Measurements from ENCODE around the gene ELFN1.

ELFN1 gene

GRCh38 chr7:1677206-1678080 lies 7.4 kb downstream of the ELFN1 start:
- DNase-seq, result no peak

DNA sequence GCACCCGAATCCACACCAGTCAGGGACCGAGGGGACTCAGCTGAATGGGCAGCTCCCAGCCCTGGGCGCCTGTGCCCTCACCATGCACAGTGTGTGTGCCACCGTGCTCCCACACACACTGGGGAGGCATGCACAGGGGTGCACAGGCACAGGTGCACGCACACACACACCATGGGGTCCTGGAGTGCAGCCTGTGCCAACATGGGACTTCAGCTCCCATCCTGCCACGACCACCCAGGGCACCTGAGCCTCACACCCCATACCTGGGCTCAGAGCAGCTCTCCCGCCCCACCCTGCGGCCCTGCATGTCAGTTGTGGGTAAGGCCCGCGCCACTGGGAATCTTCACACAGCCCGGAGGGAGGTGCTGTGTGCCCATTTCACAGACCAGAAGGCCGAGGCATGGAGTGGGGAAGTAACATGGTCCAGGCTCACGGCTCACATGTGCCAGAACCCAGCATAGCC lies 8.0 kb downstream of the ELFN1 start:
- DNase-seq, result no peak

DNA sequence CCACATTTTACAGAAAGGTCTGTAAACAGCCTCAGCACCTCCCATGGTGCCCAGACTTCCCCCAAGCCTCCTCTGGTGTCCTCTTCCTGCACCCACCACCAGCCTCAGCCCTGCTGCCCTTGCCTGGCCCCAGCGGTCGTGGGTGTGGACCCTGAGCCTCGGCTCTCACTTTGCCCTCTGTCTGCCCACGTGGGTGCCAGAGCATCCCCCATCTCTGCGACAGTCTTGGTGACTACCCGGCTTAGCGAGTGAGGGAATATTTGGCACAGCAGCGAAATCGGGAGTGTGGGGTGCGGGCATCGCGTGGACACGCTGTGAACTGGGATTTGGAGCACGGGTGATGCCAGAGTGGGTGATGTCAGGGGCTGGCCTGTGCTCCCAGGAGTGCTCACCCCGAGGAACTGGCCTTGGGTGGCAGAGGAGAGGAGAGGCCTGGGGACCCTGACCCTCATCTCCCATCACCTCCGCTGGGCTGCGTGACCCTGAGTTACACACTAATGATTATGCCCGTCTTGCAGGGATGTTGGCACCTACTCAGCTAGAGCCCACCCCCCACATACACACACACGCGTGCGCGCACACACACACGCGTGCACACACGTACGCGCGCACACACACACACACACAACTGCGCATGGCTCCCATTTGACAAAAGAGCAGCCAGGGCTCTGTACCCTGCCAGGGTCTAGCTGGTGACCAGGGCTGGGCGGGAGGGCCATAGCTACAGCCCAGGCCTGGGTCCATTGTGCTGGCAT lies 8.7 kb downstream of the ELFN1 start:
- DNase-seq, result no peak

- no peak for DNase-seq
Observed at GRCh38 chr7:1679326-1679965, 9.4 kb downstream of the ELFN1 start.

DNA sequence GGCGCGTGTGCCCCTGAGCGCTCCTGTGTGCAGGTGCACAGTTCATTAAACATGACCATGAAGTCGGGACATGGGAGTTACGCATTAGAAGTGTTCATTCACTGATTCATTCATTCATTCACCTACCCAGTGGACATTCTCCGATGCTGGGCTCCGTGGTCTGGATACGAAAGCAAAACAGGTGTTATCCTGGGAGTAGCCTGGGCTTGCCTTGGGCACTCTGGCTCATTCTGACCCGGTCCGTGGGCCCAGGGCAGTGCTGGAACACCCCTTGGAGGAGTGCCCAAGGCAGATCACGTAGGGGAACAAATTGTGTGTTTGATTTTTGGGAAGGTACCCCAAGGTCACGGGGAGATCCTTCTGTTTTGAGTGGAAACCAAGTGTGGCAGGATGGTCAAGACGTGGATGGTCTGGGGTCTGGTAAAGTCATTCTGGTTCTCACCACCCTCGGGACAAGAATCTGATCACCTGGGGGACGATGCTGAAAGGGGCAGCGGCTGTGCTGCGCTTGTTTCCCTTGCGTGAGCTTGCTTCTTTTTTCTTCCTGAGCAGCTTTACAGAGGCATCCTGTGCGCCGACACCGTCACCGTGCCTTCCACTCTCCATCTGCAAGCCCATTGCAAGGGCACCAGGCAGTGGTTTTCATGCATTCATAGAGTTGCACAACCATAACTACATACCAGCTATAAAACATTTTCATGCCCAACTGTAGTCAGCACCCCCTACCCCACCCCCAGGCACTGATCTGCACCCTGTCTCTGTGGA lies 10.1 kb downstream of the ELFN1 start:
- DNase-seq, result no peak

GRCh38 chr7:1681581-1681980 lies 11.5 kb downstream of the ELFN1 start:
- DNase-seq, result no peak

DNA sequence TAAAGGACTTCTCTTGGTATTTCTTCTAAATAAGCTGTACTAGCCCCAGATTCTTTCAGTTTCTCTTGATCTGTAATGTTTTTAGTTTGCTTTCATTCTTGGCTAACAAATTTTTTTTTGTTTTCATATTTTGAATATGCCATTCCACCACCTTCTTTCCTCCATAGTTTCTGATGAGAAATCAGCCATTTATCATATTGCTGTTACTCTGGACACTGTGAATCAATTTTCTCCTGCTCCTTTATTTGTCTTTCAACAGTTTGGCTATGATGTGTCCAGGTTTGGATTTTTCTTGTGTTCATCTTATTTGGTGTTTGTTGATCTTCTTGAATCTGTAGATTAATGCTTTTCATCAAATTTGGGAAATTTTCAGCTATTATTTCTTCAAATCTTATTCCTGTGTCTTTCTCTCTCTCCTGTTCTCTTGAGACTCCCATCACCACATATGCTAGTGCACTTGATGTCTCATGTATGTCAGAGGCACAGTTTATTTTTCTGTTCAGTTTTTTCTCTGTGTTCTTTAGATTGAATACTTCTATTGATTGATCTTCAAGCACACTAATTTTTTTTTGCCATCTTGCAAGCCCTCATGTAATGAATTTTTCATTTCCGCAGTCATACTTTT lies 15.0 kb downstream of the ELFN1 start:
- DNase-seq, result no peak

GRCh38 chr7:1688542-1688941 lies 18.5 kb downstream of the ELFN1 start:
- DNase-seq, result no peak

GRCh38 chr7:1689311-1689710 lies 19.2 kb downstream of the ELFN1 start:
- no peak for DNase-seq

DNA sequence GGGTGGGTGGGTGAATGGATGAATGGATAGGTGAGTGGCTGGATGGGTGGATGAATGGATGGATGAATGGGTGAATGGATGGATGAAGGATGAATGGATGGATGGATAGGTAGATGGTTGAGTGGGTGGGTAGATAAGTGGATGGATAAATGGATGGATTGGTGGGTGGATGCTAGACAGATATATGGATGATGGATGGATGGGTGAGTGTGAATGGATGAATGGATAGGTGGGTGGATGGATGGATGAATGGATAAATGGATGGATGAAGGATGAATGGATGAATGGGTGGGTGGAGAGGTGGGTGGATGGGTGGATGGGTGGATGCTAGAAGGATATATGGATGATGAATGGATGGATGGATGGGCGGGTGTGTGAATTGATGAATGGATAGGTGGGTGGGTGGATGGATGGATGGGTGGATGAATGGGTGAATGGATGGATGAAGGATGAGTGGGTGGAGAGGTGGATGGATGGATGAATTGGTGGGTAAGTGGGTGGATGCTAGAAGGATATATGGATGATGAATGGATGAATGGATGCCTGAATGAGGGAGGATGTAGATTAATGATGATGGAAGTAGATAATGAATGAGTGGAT lies 20.4 kb downstream of the ELFN1 start:
- DNase-seq, result no peak

GRCh38 chr7:1691096-1691495 lies 21.0 kb downstream of the ELFN1 start:
- DNase-seq, result no peak

GRCh38 chr7:1691601-1692514 lies 21.8 kb downstream of the ELFN1 start:
- DNase-seq, result no peak

DNA sequence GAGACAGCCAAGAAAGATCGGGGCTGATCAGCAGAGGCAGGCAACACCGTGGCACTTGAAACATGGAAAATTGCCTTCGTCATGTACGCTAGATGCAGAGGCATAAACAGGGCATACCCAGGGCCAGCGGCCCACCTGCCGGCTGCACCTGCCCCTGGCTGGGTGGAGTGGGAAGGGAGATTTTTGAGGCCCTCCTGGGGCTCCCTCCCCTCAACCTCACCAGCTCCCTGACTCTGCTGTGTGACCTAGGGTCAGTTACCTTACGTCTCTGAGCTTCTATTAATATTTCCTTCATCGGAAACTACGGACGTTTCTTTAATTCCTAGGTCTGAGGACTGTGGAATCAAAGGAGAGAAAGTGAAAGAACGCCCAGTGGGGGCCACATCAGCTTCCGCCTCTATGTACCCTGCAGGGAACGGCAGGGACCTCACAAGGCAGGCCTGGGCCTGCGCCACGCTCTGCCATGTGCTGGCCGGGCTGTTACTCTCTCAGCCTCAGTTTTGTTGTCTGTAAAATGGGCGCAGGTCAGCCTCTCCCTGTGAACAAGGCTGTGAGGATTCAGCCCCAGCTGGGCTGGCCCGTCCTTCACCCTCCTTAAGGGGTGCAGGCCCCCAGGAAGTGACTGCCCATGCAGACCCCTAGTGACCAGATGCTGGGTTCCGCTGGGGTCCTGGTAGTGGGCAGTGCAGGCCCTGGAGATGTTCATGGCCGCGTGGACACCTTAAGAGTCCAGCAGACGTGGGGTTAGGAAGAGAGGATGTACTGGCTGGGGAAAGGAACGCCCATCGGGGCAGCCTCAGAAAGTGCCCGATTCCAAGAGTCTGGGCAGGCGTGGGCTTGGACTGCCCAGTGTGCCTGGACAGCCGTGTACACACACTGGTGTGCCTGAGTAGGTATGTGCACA lies 22.7 kb downstream of the ELFN1 start:
- DNase-seq, result no peak

- no peak for DNase-seq
Observed at GRCh38 chr7:1693419-1693990, 23.4 kb downstream of the ELFN1 start.

- no peak for DNase-seq
Observed at GRCh38 chr7:1693991-1694524, 24.0 kb downstream of the ELFN1 start.

DNA sequence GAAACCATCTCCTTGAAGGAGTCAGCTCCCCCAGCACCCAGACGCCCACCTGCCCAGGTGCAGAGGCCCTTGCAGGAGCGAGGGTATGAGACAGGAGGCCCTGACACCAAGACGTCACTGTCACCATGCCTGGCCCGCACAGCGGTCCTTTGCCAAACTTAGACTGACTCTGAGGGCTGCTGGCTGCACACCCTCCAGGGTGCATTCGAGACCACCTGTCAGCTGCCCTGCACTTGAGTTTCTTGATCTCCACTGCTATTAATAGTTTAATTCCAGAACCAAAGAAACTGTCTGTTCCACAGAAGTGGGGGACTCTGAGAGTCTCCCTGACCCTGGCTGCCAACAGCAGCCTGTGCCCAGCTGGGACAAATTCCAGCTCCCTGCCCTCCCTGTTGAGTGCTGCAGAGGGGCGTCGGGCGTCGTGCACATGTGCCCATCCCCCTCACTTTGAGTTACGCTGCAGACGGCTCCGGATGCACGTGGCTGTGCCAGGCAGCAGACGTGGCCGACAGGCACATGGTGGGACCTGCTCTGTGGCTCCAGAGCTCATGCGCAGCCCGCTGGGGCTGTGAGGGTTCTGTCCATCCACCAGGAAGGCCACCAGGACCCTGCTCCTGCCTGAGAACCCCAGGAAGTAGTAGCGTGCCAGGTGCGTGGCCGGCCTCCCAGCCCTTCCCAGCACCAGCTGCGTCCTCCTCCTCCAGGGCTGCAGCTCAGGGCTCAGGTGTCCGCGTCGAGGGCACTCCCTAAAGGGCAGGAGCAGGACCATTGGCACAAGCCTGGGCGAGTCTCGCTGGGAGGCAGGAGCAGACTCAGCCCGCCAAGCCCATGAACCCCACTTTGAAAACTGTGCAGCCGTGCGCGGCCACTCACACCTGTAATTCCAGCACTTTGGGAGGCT lies 24.8 kb downstream of the ELFN1 start:
- no peak for DNase-seq

GRCh38 chr7:1695800-1696454 lies 25.9 kb downstream of the ELFN1 start:
- no peak for DNase-seq
